GM12878 (cell line): Measurements from ENCODE around the gene CENPP. TPM values are rescaled to one million over a fixed set of nuclear protein-coding genes. Genes with fewer than 3 reads are reported as not detected.

Experiments used
- ATAC-seq: fragments of 200-7000 bp; cut with Tn5 transposase; 3 replicates; pipeline ENCODE4 v1.9.1; 2020; ENCODE audit warnings: mild to moderate bottlenecking, moderate library complexity
- BruUV-seq: library from RNA; stranded (reverse); fragments of 400-500 nt; replicated peaks from 2 replicates; lab custom pipeline; 2021; lab: Mats Ljungman, UMichigan
- CTCF ChIA-PET: fragments of 300-600 bp; sonication (Branson Sonifier 250); formaldehyde crosslinking; extraction: SDS; loops from one replicate; lab custom pipeline; 2021; ENCODE audit warnings: inconsistent platforms; lab: Yijun Ruan, JAX
- POLR2A ChIA-PET: fragments of 350-600 bp; formaldehyde crosslinking; extraction: SDS; loops from one replicate; lab custom pipeline; 2021; ENCODE audit warnings: inconsistent platforms; lab: Charles Lee
- RAD21 ChIA-PET: fragments of 300-600 bp; sonication (Branson Sonifier 250); formaldehyde crosslinking; loops from one replicate; lab custom pipeline; 2023; ENCODE audit warnings: antibody characterized with exemption; ENCODE audit not compliant: unreplicated experiment; lab: Charles Lee
- SMC1A ChIA-PET: fragments of 300-600 bp; sonication (Branson Sonifier 250); formaldehyde crosslinking; loops from one replicate; lab custom pipeline; 2023; ENCODE audit not compliant: unreplicated experiment, uncharacterized antibody; lab: Charles Lee
- DNase-seq: peaks from one replicate; pipeline ENCODE4 v3.0.0-alpha.2; 2011; ENCODE audit warnings: low read depth, low spot score
- FAIRE-seq: peaks from 3 replicates; lab custom pipeline; 2011; peaks lifted over from hg19 to GRCh38; lab: Jason Lieb, UNC
- H2AFZ ChIP-seq: 2 replicates; pipeline ENCODE4 v1.6.0; 2011; ENCODE audit warnings: low read depth, low read length, control low read depth; ENCODE audit not compliant: control insufficient read depth
- H3K27ac ChIP-seq: 2 replicates; pipeline ENCODE4 v1.5.1; 2011; ENCODE audit warnings: control low read depth; ENCODE audit not compliant: control insufficient read depth, insufficient read depth
- H3K27me3 ChIP-seq, 2 experiments: replicated peaks in 1 of 2; 2 replicates each; pipeline versions ENCODE4 v1.6.0 to v1.6.1; 2011; ENCODE audit warnings: low read length in 1 of 2; ENCODE audit not compliant: control insufficient read depth in 2 of 2, insufficient read depth in 2 of 2
- H3K36me3 ChIP-seq, 2 experiments: 2 replicates each; pipeline ENCODE4 v1.5.1; 2011; ENCODE audit warnings: low read length in 1 of 2; ENCODE audit not compliant: control insufficient read depth in 2 of 2, insufficient read depth in 2 of 2
- H3K4me1 ChIP-seq: 2 replicates; pipeline ENCODE4 v1.6.1; 2011; ENCODE audit warnings: mild to moderate bottlenecking, low read length, moderate library complexity, mixed read lengths; ENCODE audit not compliant: control insufficient read depth, insufficient read depth
- H3K4me2 ChIP-seq: 2 replicates; pipeline ENCODE4 v1.6.0; 2011; ENCODE audit warnings: control low read depth; ENCODE audit not compliant: control insufficient read depth, insufficient read depth
- H3K4me3 ChIP-seq: fragments of 200-600 bp; sonication (generic); 2 replicates; pipeline ENCODE4 v1.5.1; 2016
- H3K79me2 ChIP-seq: 2 replicates; pipeline ENCODE4 v1.6.0; 2011; ENCODE audit warnings: low read length; ENCODE audit not compliant: control insufficient read depth, insufficient read depth
- H3K9ac ChIP-seq: 2 replicates; pipeline ENCODE4 v1.8.0; 2011; ENCODE audit warnings: low read length, control low read depth, mixed read lengths; ENCODE audit not compliant: control insufficient read depth, insufficient read depth
- H3K9me3 ChIP-seq: replicated peaks from 3 replicates; pipeline ENCODE4 v1.5.1; 2011; ENCODE audit warnings: mild to moderate bottlenecking, low read length; ENCODE audit not compliant: control insufficient read depth, insufficient read depth
- H4K20me1 ChIP-seq: 2 replicates; pipeline ENCODE4 v1.6.0; 2011; ENCODE audit not compliant: control insufficient read depth, insufficient read depth
- ATF2 ChIP-seq: IDR thresholded peaks from 2 replicates; pipeline ENCODE4 v1.6.1; 2012; ENCODE audit warnings: low read length, inconsistent platforms
- HCFC1 ChIP-seq: fragments of 150-350 bp; IDR thresholded peaks from 2 replicates; pipeline ENCODE4 v1.6.1; 2014; ENCODE audit warnings: low read length
- JUNB ChIP-seq: IDR thresholded peaks from 2 replicates; pipeline ENCODE4 v1.6.1; 2016; ENCODE audit warnings: antibody characterized with exemption, mild to moderate bottlenecking
- MYC ChIP-seq: IDR thresholded peaks from 2 replicates; pipeline ENCODE4 v1.6.1; 2011; ENCODE audit warnings: mild to moderate bottlenecking, low read length, moderate library complexity, inconsistent platforms; ENCODE audit not compliant: insufficient read depth, insufficient replicate concordance, insufficient read length, severe bottlenecking
- PBX3 ChIP-seq: IDR thresholded peaks from 2 replicates; pipeline ENCODE4 v1.6.1; 2011; ENCODE audit warnings: mild to moderate bottlenecking, low read depth, low read length, moderate library complexity; ENCODE audit not compliant: insufficient replicate concordance
- POLR2A ChIP-seq: IDR thresholded peaks from 2 replicates; pipeline ENCODE4 v1.6.1; 2011; ENCODE audit warnings: low read depth, mild to moderate bottlenecking, low read length
- RAD21 ChIP-seq: IDR thresholded peaks from 2 replicates; pipeline ENCODE4 v1.6.1; 2011; ENCODE audit warnings: mild to moderate bottlenecking, low read depth, low read length, moderate library complexity; ENCODE audit not compliant: insufficient read depth
- SREBF1 ChIP-seq: IDR thresholded peaks from 2 replicates; pipeline ENCODE4 v1.6.1; 2012; ENCODE audit warnings: mild to moderate bottlenecking, low read length
- YY1 ChIP-seq: IDR thresholded peaks from 2 replicates; pipeline ENCODE4 v1.6.1; 2011; ENCODE audit warnings: low read depth, mild to moderate bottlenecking, low read length
- WGBS: methylation state at CpG from one replicate; pipeline ENCODE4 v1.1.6; 2016; ENCODE audit warnings: low lambda C conversion rate; ENCODE audit not compliant: insufficient replicate concordance, insufficient coverage; ENCODE audit errors: missing lambda C conversion rate; 5-methylcytosine and 5-hydroxymethylcytosine counted together
- in situ Hi-C: fragments of 300-500 bp; cut with MboI; formaldehyde crosslinking; loops from 9 replicates; pipeline ENCODE4 v1.14.3; 2018; ENCODE audit warnings: mixed read lengths
- intact Hi-C: fragments of 100-400 bp; cut with micrococcal nuclease; formaldehyde crosslinking; loops from one replicate; pipeline ENCODE4 v1.14.2; 2022; ENCODE audit not compliant: unreplicated experiment
- polyA plus RNA-seq, 11 experiments: library from polyadenylated mRNA; depleted of rRNA in 4 of 11; unstranded in 6 of 11; stranded (reverse) in 5 of 11; fragments of >200 nt; fragmentation: Nextera tagmentation in 4 of 11; fragmentation: Illumina TruSeq in 1 of 11; extraction: Ambion mirVana in 4 of 11; extraction: Trizol in 1 of 11; gene quantifications; 1 replicate in 1 of 11; 2 replicates in 10 of 11; pipeline versions ENCODE4 v1.2.1 to v1.2.3, GENCODE V29; 2011 to 2016; ENCODE audit warnings: inconsistent platforms in 2 of 11, missing spikeins in 2 of 11, low read depth in 1 of 11
- total RNA-seq, 4 experiments: library from RNA; depleted of rRNA in 3 of 4; stranded (reverse); fragments of >200 nt in 3 of 4; fragmentation: Illumina TruSeq in 1 of 4; extraction: Trizol in 1 of 4; gene quantifications; 2 replicates each; pipeline versions ENCODE4 v1.2.1 to v1.2.3, GENCODE V29; 2013 to 2021

Gene CENPP
- total and polyA plus RNA-seq, 10 of the 15 experiments (the other 5 are each of a cell fraction or from before 2014, with no cell fraction given): 9.4 to 31.4 (median 19.8) TPM

GRCh38 chr9:92603100-92603499 lies 277.3 kb downstream of the CENPP start:
- ChIA-PET SMC1A (no interaction called here), RAD21 (no interaction called here), POLR2A (no interaction called here), CTCF (interaction anchor here (1.3 kb wide), 1 partner anchor 369 kb away, joined by 3 read pairs; no protein-coding TSS in a partner anchor)
- 99% methylated on average over 5 of the region's 5 CpGs for WGBS
- no peaks in the 10 kb centered on the region for H3K36me3 ChIP-seq
- H3K4me1 ChIP-seq: no peaks in the 10 kb centered on the region; the same call in 1 of the 2 replicates
- ATAC-seq: no peak
- H3K27ac ChIP-seq: no peak overlapping the region
- no peaks in the 10 kb centered on the region for H3K27me3 ChIP-seq
- H3K79me2 ChIP-seq: no peaks in the 10 kb centered on the region
- no peak for DNase-seq
- no peak overlapping the region for H3K9ac ChIP-seq
- intact Hi-C loops (no loop called here), in situ Hi-C loops (no loop called here)
- H4K20me1 ChIP-seq: no peaks in the 10 kb centered on the region
- H3K9me3 ChIP-seq: peaks cover 2% of the 10 kb centered on the region
- TF ChIP-seq SREBF1 (no peak), RAD21 (no peak), MYC (no peak), POLR2A (no peak), ATF2 (no peak), HCFC1 (no peak), YY1 (no peak)
- H3K4me2 ChIP-seq: no peak overlapping the region
- H3K4me3 ChIP-seq: no peak overlapping the region
- no TSS peak for BruUV-seq
- H2AFZ ChIP-seq: no peak overlapping the region
- no peak for FAIRE-seq

- POLR2A ChIA-PET: no interaction called here
- FAIRE-seq (no peak), ATAC-seq (no peak), DNase-seq (no peak)
- RAD21 ChIA-PET: no interaction called here
- WGBS: 87% methylated on average over 5 of the region's 5 CpGs
- no peak overlapping the region for H2AFZ ChIP-seq
- peaks cover 2% of the 10 kb centered on the region for H3K9me3 ChIP-seq
- TF ChIP-seq PBX3 (no peak), MYC (no peak), JUNB (no peak)
- no peaks in the 10 kb centered on the region; the same call in 1 of the 2 replicates for H3K4me1 ChIP-seq
- H3K27ac ChIP-seq: no peak overlapping the region
- in situ Hi-C loops (no loop called here), intact Hi-C loops (no loop called here)
- BruUV-seq: no TSS peak
- H3K9ac ChIP-seq: no peak overlapping the region
- no peak overlapping the region for H3K4me3 ChIP-seq
- SMC1A ChIA-PET: no interaction called here
- no peaks in the 10 kb centered on the region for H4K20me1 ChIP-seq
- no peaks in the 10 kb centered on the region for H3K79me2 ChIP-seq
- CTCF ChIA-PET: interaction anchor here (1.3 kb wide), 1 partner anchor 370 kb away, joined by 3 read pairs; no protein-coding TSS in a partner anchor
- no peaks in the 10 kb centered on the region for H3K36me3 ChIP-seq
- no peak overlapping the region for H3K4me2 ChIP-seq
- H3K27me3 ChIP-seq: no peaks in the 10 kb centered on the region
Measured at GRCh38 chr9:92603990-92604389, 278.2 kb downstream of the CENPP start.
